Liver (tissue), 9 donors: ENCODE data around the gene RANBP3. TPM values are rescaled to one million over a fixed set of nuclear protein-coding genes. Genes with fewer than 3 reads are reported as not detected.

Experiments used
- DNase-seq: peaks from one replicate; pipeline ENCODE4 v3.0.0-alpha.2; 2017; ENCODE audit warnings: low spot score
- H3K27ac ChIP-seq, 2 donors: one replicate each; pipeline ENCODE4 v1.7.0; 2013; ENCODE audit warnings: inconsistent platforms in 2 of 2, low read length in 2 of 2, control low read depth in 1 of 2, low read depth in 1 of 2, mild to moderate bottlenecking in 1 of 2
- H3K27me3 ChIP-seq, 4 donors: one replicate each; pipeline versions ENCODE4 v1.6.1 to v1.7.0; 2013; ENCODE audit warnings: low read length in 3 of 4, inconsistent platforms in 1 of 4, mild to moderate bottlenecking in 1 of 4, moderate library complexity in 1 of 4; ENCODE audit not compliant: control insufficient read depth in 4 of 4, insufficient read depth in 4 of 4
- H3K36me3 ChIP-seq, 4 donors: one replicate each; pipeline versions ENCODE4 v1.6.1 to v1.7.0; 2013; ENCODE audit warnings: low read length in 3 of 4, mild to moderate bottlenecking in 3 of 4, low read depth in 1 of 4, moderate library complexity in 1 of 4; ENCODE audit not compliant: control insufficient read depth in 4 of 4, insufficient read depth in 3 of 4
- H3K4me1 ChIP-seq, 4 donors: one replicate each; pipeline versions ENCODE4 v1.6.1 to v1.7.0; 2013; ENCODE audit warnings: low read length in 3 of 4, mild to moderate bottlenecking in 3 of 4, moderate library complexity in 1 of 4; ENCODE audit not compliant: control insufficient read depth in 4 of 4, insufficient read depth in 4 of 4
- H3K4me3 ChIP-seq, 3 donors: one replicate each; pipeline versions ENCODE4 v1.6.1 to v1.7.0; 2013; ENCODE audit warnings: low read length in 3 of 3, control low read depth in 1 of 3, low read depth in 1 of 3, mild to moderate bottlenecking in 1 of 3
- H3K9ac ChIP-seq, 2 donors: one replicate each; pipeline ENCODE4 v1.7.0; 2013; ENCODE audit warnings: low read length in 2 of 2, mild to moderate bottlenecking in 2 of 2, moderate library complexity in 2 of 2, control low read depth in 1 of 2, low read depth in 1 of 2
- H3K9me3 ChIP-seq, 4 donors: one replicate each; pipeline versions ENCODE4 v1.6.1 to v1.7.0; 2013; ENCODE audit warnings: low read length in 3 of 4; ENCODE audit not compliant: control insufficient read depth in 4 of 4
- ATF3 ChIP-seq: IDR thresholded peaks from 2 replicates; pipeline ENCODE4 v1.6.1; 2016; ENCODE audit warnings: antibody characterized with exemption
- EGR1 ChIP-seq, 2 donors: IDR thresholded peaks; 2 replicates each; pipeline ENCODE4 v1.6.1; 2016 to 2018; ENCODE audit warnings: antibody characterized with exemption in 2 of 2, low read depth in 2 of 2
- FOXA1 ChIP-seq: IDR thresholded peaks from 2 replicates; pipeline ENCODE4 v1.6.1; 2016; ENCODE audit warnings: antibody characterized with exemption
- FOXA2 ChIP-seq: IDR thresholded peaks from 2 replicates; pipeline ENCODE4 v1.6.1; 2016; ENCODE audit warnings: antibody characterized with exemption
- GABPA ChIP-seq, 2 donors: IDR thresholded peaks in 1 of 2; conservative IDR thresholded peaks in 1 of 2; 2 replicates each; pipeline ENCODE4 v1.6.1; 2016; ENCODE audit warnings: antibody characterized with exemption in 2 of 2, mild to moderate bottlenecking in 1 of 2, moderate library complexity in 1 of 2
- HNF4A ChIP-seq, 2 donors: conservative IDR thresholded peaks; 2 replicates each; pipeline ENCODE4 v1.6.1; 2016; ENCODE audit warnings: antibody characterized with exemption in 2 of 2, mild to moderate bottlenecking in 2 of 2
- HNF4G ChIP-seq: IDR thresholded peaks from 2 replicates; pipeline ENCODE4 v1.6.1; 2016; ENCODE audit warnings: antibody characterized with exemption
- JUND ChIP-seq, 2 donors: IDR thresholded peaks; 2 replicates each; pipeline ENCODE4 v1.6.1; 2016; ENCODE audit warnings: antibody characterized with exemption in 2 of 2
- NR2F2 ChIP-seq: IDR thresholded peaks from 2 replicates; pipeline ENCODE4 v1.6.1; 2016; ENCODE audit warnings: antibody characterized with exemption
- RAD21 ChIP-seq, 2 donors: IDR thresholded peaks; 2 replicates each; pipeline ENCODE4 v1.6.1; 2016; ENCODE audit warnings: antibody characterized with exemption in 2 of 2, mild to moderate bottlenecking in 2 of 2
- REST ChIP-seq: IDR thresholded peaks from 2 replicates; pipeline ENCODE4 v1.6.1; 2016; ENCODE audit warnings: antibody characterized with exemption, mild to moderate bottlenecking
- TAF1 ChIP-seq: conservative IDR thresholded peaks from 2 replicates; pipeline ENCODE4 v1.6.1; 2016; ENCODE audit warnings: antibody characterized with exemption, mild to moderate bottlenecking
- YY1 ChIP-seq: IDR thresholded peaks from 2 replicates; pipeline ENCODE4 v1.6.1; 2016; ENCODE audit warnings: antibody characterized with exemption, mild to moderate bottlenecking
- ZBTB33 ChIP-seq: IDR thresholded peaks from 2 replicates; pipeline ENCODE4 v1.6.1; 2016; ENCODE audit warnings: antibody characterized with exemption
- WGBS: extraction: QIAGEN DNeasy Blood & Tissue Kit; methylation state at CpG from one replicate; pipeline ENCODE4 v1.1.7; 2013; 5-methylcytosine and 5-hydroxymethylcytosine counted together
- polyA plus RNA-seq, 2 donors: library from polyadenylated mRNA; stranded (reverse) in 1 of 2; unstranded in 1 of 2; fragments of 200-250 nt in 1 of 2; fragments of >200 nt in 1 of 2; fragmentation: Nextera tagmentation in 1 of 2; extraction: Ambion mirVana in 1 of 2; gene quantifications; one replicate each; pipeline versions ENCODE4 v1.2.1 to v1.2.3, GENCODE V29; 2013 to 2015
- total RNA-seq, 2 donors: library from RNA; depleted of rRNA; stranded (reverse); fragments of >200 nt; gene quantifications; one replicate each; pipeline ENCODE4 v1.2.3, GENCODE V29; 2014
- TF ChIP-seq, protein P1 (sequence below): IDR thresholded peaks from 2 replicates; pipeline ENCODE4 v1.6.1; 2016; ENCODE audit warnings: antibody characterized with exemption
- donor health status: healthy.
- donor health status: healthy.
- donor health status: healthy.
- donor health status: healthy.
- donor health status: healthy.

RANBP3 gene
- total and polyA plus RNA-seq, 4 donors, result 10.0 to 23.3 (median 20.7) TPM

DNA sequence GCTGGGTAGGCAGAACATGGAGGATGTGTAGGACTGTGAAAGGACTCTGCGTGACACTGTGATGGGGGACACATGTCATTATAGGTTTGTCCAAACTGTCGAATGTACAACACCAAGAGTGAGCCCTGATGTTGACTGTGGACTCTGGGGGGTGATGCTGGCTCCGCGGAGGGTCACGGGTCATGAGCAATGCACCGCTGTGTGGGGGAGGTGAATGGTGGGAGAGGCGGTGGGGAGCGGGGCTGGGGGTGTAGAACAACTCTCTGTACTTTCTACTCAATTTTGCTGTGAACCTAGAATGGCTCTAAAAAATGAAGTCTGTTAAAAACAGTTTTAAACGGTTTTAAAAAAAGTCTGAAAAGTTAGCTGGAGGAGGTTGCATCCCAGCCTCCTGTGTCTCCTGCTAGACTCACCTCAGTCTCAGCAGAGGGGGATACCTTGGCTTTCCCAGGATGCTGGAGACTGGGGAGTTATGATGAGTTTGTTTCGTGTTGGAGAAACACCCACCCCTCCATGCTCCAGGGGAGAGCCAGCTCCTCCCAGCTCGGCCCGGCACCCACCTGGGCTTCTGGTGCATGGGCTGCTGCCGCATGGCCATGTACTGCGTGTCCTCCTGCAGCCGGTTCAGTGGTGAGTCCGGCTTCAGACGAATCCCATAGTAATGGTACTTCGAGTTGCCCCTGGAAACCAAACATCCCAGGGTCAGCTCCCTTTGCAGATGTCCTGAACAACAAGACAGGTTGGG lies 34.7 kb upstream of the RANBP3 start:
- Histone ChIP-seq H3K4me3 (no peak overlapping the region), H3K9me3 (no peaks in the 10 kb centered on the region), H3K9ac (no peak overlapping the region), H3K4me1 (no peaks in the 10 kb centered on the region), H3K36me3 (no peaks in the 10 kb centered on the region), H3K27ac (no peak overlapping the region), H3K27me3 (no peaks in the 10 kb centered on the region)
- TF ChIP-seq HNF4A (conservative IDR thresholded peaks at IDR 0.05), result no peak
- TF ChIP-seq REST, result no peak
- no peak for TF ChIP-seq TAF1
- no peak for TF ChIP-seq GABPA (IDR thresholded peaks at IDR 0.05 in 1 of 2, conservative IDR thresholded peaks at IDR 0.05 in 1 of 2)
- no peak for TF ChIP-seq ZBTB33
- TF ChIP-seq JUND (IDR thresholded peaks at IDR 0.05), result no peak
- no peak for TF ChIP-seq HNF4G
- WGBS, result 91% methylated on average over 18 of the region's 18 CpGs
- no peak for DNase-seq

DNA sequence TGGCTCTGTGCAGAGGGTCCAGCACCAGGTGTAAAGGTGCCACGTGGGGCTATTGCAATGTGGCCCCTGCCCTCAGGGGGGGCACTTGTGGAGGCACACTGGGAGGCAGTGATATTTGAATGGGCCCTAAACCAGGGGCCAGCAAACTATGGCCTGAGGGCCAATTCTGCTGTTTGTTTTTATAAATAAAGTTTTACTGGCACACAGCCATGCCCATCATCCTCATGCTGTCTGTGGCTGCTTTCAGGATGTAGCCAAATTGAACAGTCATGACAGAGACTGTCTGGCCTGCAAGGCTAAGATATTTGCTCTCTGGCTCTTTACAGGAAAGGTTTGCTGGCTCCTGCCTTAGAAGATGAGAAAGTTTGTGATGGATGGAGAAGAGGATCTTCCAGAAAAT lies 33.9 kb upstream of the RANBP3 start:
- H3K9me3 ChIP-seq, result no peaks in the 10 kb centered on the region
- H3K9ac ChIP-seq, result no peak overlapping the region
- 95% methylated on average over 1 of the region's 1 CpG for WGBS
- H3K4me3 ChIP-seq, result no peak overlapping the region
- TF ChIP-seq, protein P1, sequence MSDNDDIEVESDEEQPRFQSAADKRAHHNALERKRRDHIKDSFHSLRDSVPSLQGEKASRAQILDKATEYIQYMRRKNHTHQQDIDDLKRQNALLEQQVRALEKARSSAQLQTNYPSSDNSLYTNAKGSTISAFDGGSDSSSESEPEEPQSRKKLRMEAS, result no peak
- DNase-seq, result no peak
- no peaks in the 10 kb centered on the region for H3K27me3 ChIP-seq
- no peaks in the 10 kb centered on the region for H3K36me3 ChIP-seq
- no peaks in the 10 kb centered on the region for H3K4me1 ChIP-seq
- no peak overlapping the region for H3K27ac ChIP-seq

DNA sequence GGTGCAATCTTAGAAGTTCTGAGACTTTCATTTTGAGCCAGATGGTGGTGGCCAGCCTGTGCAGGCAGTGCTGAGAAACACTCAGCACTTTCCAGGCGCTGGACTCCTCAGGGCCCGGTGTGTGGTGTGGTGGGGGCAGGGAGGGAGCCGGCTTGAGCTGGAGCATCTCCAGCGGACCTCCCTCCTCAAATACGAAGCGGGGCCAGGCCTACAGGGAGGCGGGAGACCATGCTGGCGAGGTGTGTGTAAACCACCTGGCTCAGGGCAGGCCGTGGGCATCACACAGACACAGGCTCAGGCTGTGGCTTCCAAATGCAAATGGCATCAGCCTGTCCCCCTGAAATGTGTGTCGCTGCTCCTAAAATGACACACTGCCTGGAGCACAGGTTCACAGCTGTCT lies 33.3 kb upstream of the RANBP3 start:
- Histone ChIP-seq H3K9ac (no peak overlapping the region), H3K4me3 (no peak overlapping the region), H3K27ac (no peak overlapping the region), H3K9me3 (no peaks in the 10 kb centered on the region), H3K36me3 (no peaks in the 10 kb centered on the region), H3K4me1 (no peaks in the 10 kb centered on the region), H3K27me3 (no peaks in the 10 kb centered on the region)
- WGBS, result 94% methylated on average over 10 of the region's 10 CpGs
- DNase-seq, result no peak
- TF ChIP-seq NR2F2 (no peak), JUND (IDR thresholded peaks at IDR 0.05) (no peak), RAD21 (IDR thresholded peaks at IDR 0.05) (no peak), YY1 (no peak), HNF4A (conservative IDR thresholded peaks at IDR 0.05) (no peak), TAF1 (no peak), FOXA1 (no peak), FOXA2 (no peak), ATF3 (no peak), REST (no peak), EGR1 (IDR thresholded peaks at IDR 0.05; ENCODE audit: low read depth in 2 of 2) (no peak)
- TF ChIP-seq, protein P1, result no peak
